ENCODE data around the gene ZDHHC15.

DNA sequence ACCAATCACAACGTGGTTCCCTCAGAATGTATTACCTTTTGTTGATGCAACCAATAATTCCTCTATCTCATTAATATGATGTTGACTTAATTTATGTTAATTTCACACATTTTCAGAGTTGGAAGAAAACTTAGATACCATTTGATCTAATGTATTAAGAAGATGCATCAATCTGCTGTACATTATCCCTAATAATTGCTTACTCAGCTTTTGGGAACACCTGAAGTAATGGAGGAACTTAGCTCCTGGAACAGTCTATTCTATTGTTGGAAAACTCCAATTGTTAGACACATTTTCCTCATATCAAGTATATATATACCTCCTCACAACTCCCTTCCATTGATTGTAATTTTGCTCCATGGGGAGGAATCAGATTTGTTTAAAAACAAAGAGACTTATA is 38.9 kb downstream of the ZDHHC15 start:
- TF ChIP-seq, protein P1, sequence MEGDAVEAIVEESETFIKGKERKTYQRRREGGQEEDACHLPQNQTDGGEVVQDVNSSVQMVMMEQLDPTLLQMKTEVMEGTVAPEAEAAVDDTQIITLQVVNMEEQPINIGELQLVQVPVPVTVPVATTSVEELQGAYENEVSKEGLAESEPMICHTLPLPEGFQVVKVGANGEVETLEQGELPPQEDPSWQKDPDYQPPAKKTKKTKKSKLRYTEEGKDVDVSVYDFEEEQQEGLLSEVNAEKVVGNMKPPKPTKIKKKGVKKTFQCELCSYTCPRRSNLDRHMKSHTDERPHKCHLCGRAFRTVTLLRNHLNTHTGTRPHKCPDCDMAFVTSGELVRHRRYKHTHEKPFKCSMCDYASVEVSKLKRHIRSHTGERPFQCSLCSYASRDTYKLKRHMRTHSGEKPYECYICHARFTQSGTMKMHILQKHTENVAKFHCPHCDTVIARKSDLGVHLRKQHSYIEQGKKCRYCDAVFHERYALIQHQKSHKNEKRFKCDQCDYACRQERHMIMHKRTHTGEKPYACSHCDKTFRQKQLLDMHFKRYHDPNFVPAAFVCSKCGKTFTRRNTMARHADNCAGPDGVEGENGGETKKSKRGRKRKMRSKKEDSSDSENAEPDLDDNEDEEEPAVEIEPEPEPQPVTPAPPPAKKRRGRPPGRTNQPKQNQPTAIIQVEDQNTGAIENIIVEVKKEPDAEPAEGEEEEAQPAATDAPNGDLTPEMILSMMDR (IDR thresholded peaks at IDR 0.05; ENCODE audit: extremely low read depth in 1 of 2, insufficient read depth in 1 of 2, low read depth in 1 of 2, low read length in 2 of 2) = no peak
- TF ChIP-seq, protein P2, sequence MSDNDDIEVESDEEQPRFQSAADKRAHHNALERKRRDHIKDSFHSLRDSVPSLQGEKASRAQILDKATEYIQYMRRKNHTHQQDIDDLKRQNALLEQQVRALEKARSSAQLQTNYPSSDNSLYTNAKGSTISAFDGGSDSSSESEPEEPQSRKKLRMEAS (IDR thresholded peaks at IDR 0.05; ENCODE audit: insufficient read depth, insufficient read length) = no peak
- TF ChIP-seq EZH2 (IDR thresholded peaks at IDR 0.05; ENCODE audit: borderline replicate concordance, low read depth, low read length, severe bottlenecking) (no peak), POLR2AphosphoS5 (IDR thresholded peaks at IDR 0.05; ENCODE audit: insufficient read depth, low read depth, low read length) (no peak), POLR2A (IDR thresholded peaks at IDR 0.05; ENCODE audit: low read depth, low read length) (no peak)

Measured in endothelial cell of umbilical vein (primary cell).